Embryonic facial prominence (tissue), 1 donor: Measurements from ENCODE around the gene MAGI1.

Source experiments
- DNase-seq: peaks from one replicate; pipeline ENCODE4 v3.0.0-alpha.2; 2016; ENCODE audit errors: extremely low spot score

MAGI1 gene

GRCh38 chr3:65807225-65807624 lies 231.5 kb downstream of the MAGI1 start:
- no peak for DNase-seq

GRCh38 chr3:65806600-65806999 lies 232.1 kb downstream of the MAGI1 start:
- DNase-seq, result no peak

GRCh38 chr3:65796676-65797075 lies 242.0 kb downstream of the MAGI1 start:
- no peak for DNase-seq

- DNase-seq, result no peak
These were observed 243.6 kb downstream of the MAGI1 start for GRCh38 chr3:65795166-65795565.

GRCh38 chr3:65793495-65794200 lies 245.1 kb downstream of the MAGI1 start:
- DNase-seq, result no peak

- DNase-seq, result no peak
These were observed 250.3 kb downstream of the MAGI1 start for GRCh38 chr3:65788461-65788860.

- no peak for DNase-seq
These were observed 250.9 kb downstream of the MAGI1 start for GRCh38 chr3:65787827-65788226.

GRCh38 chr3:65787340-65787739 lies 251.4 kb downstream of the MAGI1 start:
- no peak for DNase-seq

GRCh38 chr3:65786890-65787289 lies 251.8 kb downstream of the MAGI1 start:
- no peak for DNase-seq

GRCh38 chr3:65785065-65785645 lies 253.6 kb downstream of the MAGI1 start:
- DNase-seq, result peak; percentile 68

GRCh38 chr3:65783117-65783516 lies 255.6 kb downstream of the MAGI1 start:
- no peak for DNase-seq

GRCh38 chr3:65781594-65781993 lies 257.1 kb downstream of the MAGI1 start:
- no peak for DNase-seq

GRCh38 chr3:65779390-65779789 lies 259.3 kb downstream of the MAGI1 start:
- no peak for DNase-seq

- DNase-seq, result no peak
These were observed 259.8 kb downstream of the MAGI1 start for GRCh38 chr3:65778968-65779367.

GRCh38 chr3:65777050-65777449 lies 261.7 kb downstream of the MAGI1 start:
- DNase-seq, result no peak

- DNase-seq, result peak; percentile 85
These were observed 262.2 kb downstream of the MAGI1 start for GRCh38 chr3:65776494-65776893.

- DNase-seq, result no peak
These were observed 262.6 kb downstream of the MAGI1 start for GRCh38 chr3:65776081-65776480.

GRCh38 chr3:65772758-65773157 lies 266.0 kb downstream of the MAGI1 start:
- DNase-seq, result no peak

GRCh38 chr3:65767551-65767950 lies 271.2 kb downstream of the MAGI1 start:
- DNase-seq, result no peak

GRCh38 chr3:65762235-65762580 lies 276.5 kb downstream of the MAGI1 start:
- DNase-seq, result no peak

GRCh38 chr3:65761446-65762234 lies 277.1 kb downstream of the MAGI1 start:
- no peak for DNase-seq

- DNase-seq, result no peak
These were observed 279.7 kb downstream of the MAGI1 start for GRCh38 chr3:65758876-65759598.
